Panc1 (cell line): ENCODE results near the gene VAPB. TPM values are rescaled to one million over a fixed set of nuclear protein-coding genes. Genes with fewer than 3 reads are reported as not detected.
"Not testable (repeated sequence)": the region's sequence is repeated elsewhere in the genome, so short reads cannot be mapped to it uniquely, and the experiment has no call there.

Source experiments
- ATAC-seq: fragments of 200-7000 bp; cut with Tn5 transposase; 2 replicates; pipeline ENCODE4 v1.9.1; 2020; ENCODE audit warnings: mild to moderate bottlenecking, moderate library complexity
- BruUV-seq: library from RNA; stranded (reverse); fragments of 400-500 nt; replicated peaks from 2 replicates; lab custom pipeline; 2021; lab: Mats Ljungman, UMichigan
- CTCF ChIA-PET: fragments of 300-600 bp; sonication (Branson Sonifier 250); formaldehyde crosslinking; loops from one replicate; lab custom pipeline; 2022; ENCODE audit warnings: antibody characterized with exemption; lab: Charles Lee
- POLR2A ChIA-PET: fragments of 300-600 bp; sonication (Branson Sonifier 250); formaldehyde crosslinking; loops from one replicate; lab custom pipeline; 2022; ENCODE audit warnings: antibody characterized with exemption; lab: Charles Lee
- DNase-seq: peaks from one replicate; pipeline ENCODE4 v3.0.0-alpha.2; 2010; ENCODE audit warnings: low read depth, low spot score
- H3K27ac ChIP-seq: 2 replicates; pipeline ENCODE4 v1.5.1; 2011; ENCODE audit warnings: mild to moderate bottlenecking, low read length, inconsistent platforms
- H3K27me3 ChIP-seq: fragments of 200-500 bp; sonication (Bioruptor generic); 2 replicates; pipeline ENCODE4 v1.6.0; 2014; ENCODE audit warnings: low read length, inconsistent platforms; ENCODE audit not compliant: control insufficient read depth, insufficient read depth
- H3K36me3 ChIP-seq: fragments of 200-500 bp; sonication (Bioruptor generic); 2 replicates; pipeline ENCODE4 v1.5.1; 2014; ENCODE audit warnings: inconsistent platforms, mild to moderate bottlenecking, low read length, moderate library complexity; ENCODE audit not compliant: control insufficient read depth, insufficient read depth
- H3K4me1 ChIP-seq: 2 replicates; pipeline ENCODE4 v1.5.1; 2011; ENCODE audit warnings: inconsistent platforms, mild to moderate bottlenecking, low read length, moderate library complexity; ENCODE audit not compliant: control insufficient read depth, insufficient read depth
- H3K4me3 ChIP-seq, 2 experiments: 2 replicates each; pipeline ENCODE4 v1.5.1; 2011 to 2012; ENCODE audit warnings: low read depth in 2 of 2, low read length in 2 of 2, mild to moderate bottlenecking in 2 of 2, inconsistent platforms in 1 of 2, moderate library complexity in 1 of 2
- H3K9me3 ChIP-seq: fragments of 200-500 bp; sonication (Bioruptor generic); 2 replicates; pipeline ENCODE4 v1.5.1; 2014; ENCODE audit warnings: low read depth, mild to moderate bottlenecking, inconsistent platforms, low read length, moderate library complexity; ENCODE audit not compliant: control insufficient read depth, insufficient read depth
- POLR2AphosphoS5 ChIP-seq: IDR thresholded peaks from 2 replicates; pipeline ENCODE4 v1.6.1; 2012; ENCODE audit warnings: mild to moderate bottlenecking, low read depth, low read length, moderate library complexity
- REST ChIP-seq, 2 experiments: IDR thresholded peaks; 2 replicates each; pipeline ENCODE4 v1.6.1; 2011 to 2012; ENCODE audit warnings: low read depth in 2 of 2, control low read depth in 1 of 2, low read length in 1 of 2, mild to moderate bottlenecking in 1 of 2, moderate library complexity in 1 of 2; ENCODE audit not compliant: insufficient read depth in 1 of 2
- SIN3A ChIP-seq: IDR thresholded peaks from 2 replicates; pipeline ENCODE4 v1.6.1; 2012; ENCODE audit warnings: low read depth, mild to moderate bottlenecking, low read length, moderate library complexity, borderline replicate concordance; ENCODE audit not compliant: insufficient read depth
- TCF7L2 ChIP-seq: IDR thresholded peaks from 2 replicates; pipeline ENCODE4 v1.6.1; 2011; ENCODE audit warnings: mild to moderate bottlenecking, low read depth, low read length, inconsistent platforms
- in situ Hi-C: cut with HindIII; loops from 2 replicates; pipeline ENCODE4 v1.10.0; 2016; ENCODE audit warnings: low sequenced_read_pairs, low pct_unique_long_range_greater_than_20kb
- intact Hi-C: fragments of 100-400 bp; cut with micrococcal nuclease; formaldehyde crosslinking; loops from one replicate; pipeline ENCODE4 v1.10.0; 2022; ENCODE audit not compliant: unreplicated experiment
- total RNA-seq: library from RNA; stranded (reverse); gene quantifications from one replicate; pipeline ENCODE4 v1.2.1, GENCODE V29; 2021; ENCODE audit not compliant: unreplicated experiment
- TF ChIP-seq, protein P1 (sequence below): fragments of 450-650 bp; IDR thresholded peaks from 2 replicates; pipeline ENCODE4 v1.5.1; 2017; ENCODE audit warnings: mild to moderate bottlenecking

The VAPB gene
- total RNA-seq, 1 experiment from 2014 or later: 50.9 TPM

DNA sequence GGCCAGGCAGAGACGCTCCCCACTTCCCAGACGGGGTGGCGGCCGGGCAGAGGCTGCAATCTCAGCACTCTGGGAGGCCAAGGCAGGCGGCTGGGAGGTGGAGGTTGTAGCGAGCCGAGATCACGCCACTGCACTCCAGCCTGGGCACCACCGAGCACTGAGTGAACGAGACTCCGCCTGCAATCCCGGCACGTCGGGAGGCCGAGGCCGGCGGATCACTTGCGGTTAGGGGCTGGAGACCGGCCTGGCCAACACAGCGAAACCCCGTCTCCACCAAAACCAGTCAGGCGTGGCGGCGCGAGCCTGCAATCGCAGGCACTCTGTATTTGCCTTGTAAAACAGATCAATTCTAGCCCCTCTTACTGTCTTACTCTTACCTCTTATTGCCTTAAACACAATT lies 25.8 kb downstream of the VAPB start:
- H3K27me3 ChIP-seq, CTCF ChIA-PET, H3K36me3 ChIP-seq, ATAC-seq, H3K9me3 ChIP-seq, POLR2A ChIA-PET, H3K4me1 ChIP-seq, DNase-seq, in situ Hi-C loops, BruUV-seq, H3K4me3 ChIP-seq, intact Hi-C loops, H3K27ac ChIP-seq: not testable (repeated sequence)

- Histone ChIP-seq H3K27ac (no peak overlapping the region), H3K36me3 (no peaks in the 10 kb centered on the region), H3K4me1 (no peaks in the 10 kb centered on the region; the same call in 1 of the 2 replicates), H3K4me3 (no peak overlapping the region), H3K9me3 (no peaks in the 10 kb centered on the region), H3K27me3 (no peaks in the 10 kb centered on the region)
- CTCF ChIA-PET: no interaction called here
- ATAC-seq (no peak), DNase-seq (no peak)
- POLR2A ChIA-PET: no interaction called here
- intact Hi-C loops: no loop called here
- no TSS peak for BruUV-seq
- in situ Hi-C loops: no loop called here
- no peak for TF ChIP-seq SIN3A
- no peak for TF ChIP-seq POLR2AphosphoS5
- no peak for TF ChIP-seq TCF7L2
- TF ChIP-seq, protein P1, sequence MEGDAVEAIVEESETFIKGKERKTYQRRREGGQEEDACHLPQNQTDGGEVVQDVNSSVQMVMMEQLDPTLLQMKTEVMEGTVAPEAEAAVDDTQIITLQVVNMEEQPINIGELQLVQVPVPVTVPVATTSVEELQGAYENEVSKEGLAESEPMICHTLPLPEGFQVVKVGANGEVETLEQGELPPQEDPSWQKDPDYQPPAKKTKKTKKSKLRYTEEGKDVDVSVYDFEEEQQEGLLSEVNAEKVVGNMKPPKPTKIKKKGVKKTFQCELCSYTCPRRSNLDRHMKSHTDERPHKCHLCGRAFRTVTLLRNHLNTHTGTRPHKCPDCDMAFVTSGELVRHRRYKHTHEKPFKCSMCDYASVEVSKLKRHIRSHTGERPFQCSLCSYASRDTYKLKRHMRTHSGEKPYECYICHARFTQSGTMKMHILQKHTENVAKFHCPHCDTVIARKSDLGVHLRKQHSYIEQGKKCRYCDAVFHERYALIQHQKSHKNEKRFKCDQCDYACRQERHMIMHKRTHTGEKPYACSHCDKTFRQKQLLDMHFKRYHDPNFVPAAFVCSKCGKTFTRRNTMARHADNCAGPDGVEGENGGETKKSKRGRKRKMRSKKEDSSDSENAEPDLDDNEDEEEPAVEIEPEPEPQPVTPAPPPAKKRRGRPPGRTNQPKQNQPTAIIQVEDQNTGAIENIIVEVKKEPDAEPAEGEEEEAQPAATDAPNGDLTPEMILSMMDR: no peak
- TF ChIP-seq REST (IDR thresholded peaks at IDR 0.05; ENCODE audit: insufficient read depth in 1 of 2, low read depth in 2 of 2, low read length in 1 of 2): no peak
Observed at GRCh38 chr20:58416057-58416456, 27.0 kb downstream of the VAPB start.

- Histone ChIP-seq H3K9me3 (no peaks in the 10 kb centered on the region), H3K27me3 (no peaks in the 10 kb centered on the region), H3K36me3 (no peaks in the 10 kb centered on the region), H3K4me1 (no peaks in the 10 kb centered on the region; the same call in 1 of the 2 replicates), H3K4me3 (no peak overlapping the region), H3K27ac (no peak overlapping the region)
- in situ Hi-C loops (no loop called here), intact Hi-C loops (no loop called here)
- ATAC-seq (no peak), DNase-seq (no peak)
- ChIA-PET POLR2A (no interaction called here), CTCF (no interaction called here)
- no TSS peak for BruUV-seq
- TF ChIP-seq SIN3A: no peak
- TF ChIP-seq POLR2AphosphoS5: no peak
- no peak for TF ChIP-seq REST (IDR thresholded peaks at IDR 0.05; ENCODE audit: insufficient read depth in 1 of 2, low read depth in 2 of 2, low read length in 1 of 2)
- TF ChIP-seq TCF7L2: no peak
- TF ChIP-seq, protein P1: no peak
Observed at GRCh38 chr20:58416835-58417234, 27.8 kb downstream of the VAPB start.
